Body of pancreas (tissue), 4 donors: ENCODE data around the gene IDH2. TPM values are rescaled to one million over a fixed set of nuclear protein-coding genes. Genes with fewer than 3 reads are reported as not detected.

Experiments
- ATAC-seq: fragments of 150-250 bp; one replicate; pipeline ENCODE4 v1.9.1; 2016
- DNase-seq, 4 donors: peaks; one replicate each; pipeline ENCODE4 v3.0.0-alpha.2; 2019
- H3K27ac ChIP-seq, 4 donors: fragments of 200-600 bp; sonication (generic); 1 replicate in 3 of 4; 2 replicates in 1 of 4; pipeline versions ENCODE4 v1.5.1 to v1.6.1; 2016 to 2019; ENCODE audit warnings: mild to moderate bottlenecking in 1 of 4, mixed read lengths in 1 of 4, moderate library complexity in 1 of 4
- H3K27me3 ChIP-seq, 2 donors: fragments of 200-600 bp; sonication (generic); one replicate each; pipeline ENCODE4 v1.6.0; 2016; ENCODE audit warnings: mild to moderate bottlenecking in 1 of 2
- H3K36me3 ChIP-seq, 2 donors: fragments of 200-600 bp; sonication (generic); replicated peaks in 1 of 2; 2 replicates each; pipeline ENCODE4 v1.5.1; 2016; ENCODE audit warnings: low read depth in 2 of 2; ENCODE audit not compliant: insufficient read depth in 1 of 2
- H3K4me1 ChIP-seq: fragments of 200-600 bp; sonication (generic); one replicate; pipeline ENCODE4 v1.6.0; 2016
- H3K4me3 ChIP-seq, 2 donors: fragments of 200-600 bp; sonication (generic); 1 replicate in 1 of 2; 2 replicates in 1 of 2; pipeline ENCODE4 v1.5.1; 2016 to 2019
- H3K9me3 ChIP-seq, 3 donors: fragments of 200-600 bp; sonication (generic); 1 replicate in 2 of 3; 2 replicates in 1 of 3; pipeline ENCODE4 v1.5.1; 2016
- CTCF ChIP-seq, 7 experiments: fragments of 450-650 bp in 4 of 7; fragments of 200-600 bp in 3 of 7; sonication (generic) in 3 of 7; IDR thresholded peaks; one replicate each; pipeline ENCODE4 v1.5.1; 2016 to 2019; ENCODE audit warnings: antibody characterized with exemption in 7 of 7
- POLR2A ChIP-seq, 3 donors: fragments of 450-650 bp; IDR thresholded peaks; one replicate each; pipeline ENCODE4 v1.6.1; 2016; ENCODE audit warnings: antibody characterized with exemption in 3 of 3, mild to moderate bottlenecking in 2 of 3
- WGBS, 2 donors: methylation state at CpG; one replicate each; pipeline ENCODE4 v1.1.5; 2017; 5-methylcytosine and 5-hydroxymethylcytosine counted together
- intact Hi-C: fragments of 100-400 bp; cut with DNase I; formaldehyde crosslinking; loops from one replicate; pipeline ENCODE4 v1.15.1; 2023
- total RNA-seq, 2 donors: library from RNA; depleted of rRNA; stranded (reverse); fragments of >200 nt; gene quantifications; one replicate each; pipeline ENCODE4 v1.1.0, GENCODE V29; 2016

The IDH2 gene
- total RNA-seq, 2 donors from 2014 or later = 77.5 to 78.6 TPM

DNA sequence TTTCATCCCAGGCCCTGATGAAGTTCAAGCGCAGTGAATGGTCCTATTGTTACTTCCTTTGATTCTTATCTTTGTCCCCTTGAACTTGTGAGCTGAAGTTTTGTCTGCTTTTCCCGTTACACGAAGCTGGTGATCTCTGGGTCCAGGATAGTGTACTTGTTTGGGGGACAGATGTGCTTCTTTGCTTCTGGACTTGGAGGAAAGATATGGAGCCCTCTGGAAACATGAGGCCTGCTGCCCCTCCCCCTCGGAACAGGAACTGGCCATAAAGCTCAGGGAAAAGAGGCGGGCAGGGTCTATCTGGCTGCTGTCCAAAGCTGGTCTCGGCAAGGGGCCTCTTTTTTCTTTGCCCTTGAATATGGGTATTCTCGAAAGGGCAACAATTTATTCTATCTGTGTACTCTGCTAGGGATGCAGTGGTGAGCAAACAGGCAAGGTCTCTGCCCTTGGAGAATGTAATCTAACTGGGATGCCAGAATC lies 47.6 kb downstream of the IDH2 start:
- H3K9me3 ChIP-seq = no peaks in the 10 kb centered on the region
- DNase-seq (no peak), ATAC-seq (peak; percentile 30)
- no peak for TF ChIP-seq POLR2A (IDR thresholded peaks at IDR 0.05)
- no peak for TF ChIP-seq CTCF (IDR thresholded peaks at IDR 0.05)
- H3K4me1 ChIP-seq = peaks cover 34% of the 10 kb centered on the region
- 35 to 38% methylated on average over 7 of the region's 7 CpGs for WGBS, 2 donors
- intact Hi-C loops = no loop called here
- peak overlapping the region; percentile 30 to 78 (median 56) for H3K27ac ChIP-seq
- H3K4me3 ChIP-seq = no peak overlapping the region
- no peaks in the 10 kb centered on the region for H3K36me3 ChIP-seq
- no peaks in the 10 kb centered on the region for H3K27me3 ChIP-seq

GRCh38 chr15:90053685-90054466 lies 48.4 kb downstream of the IDH2 start:
- WGBS, 2 donors = 80 to 85% methylated on average over 13 to 14 of the region's 14 CpGs

GRCh38 chr15:90051874-90052273 lies 50.4 kb downstream of the IDH2 start:
- WGBS, 2 donors = 79 to 85% methylated on average over 5 of the region's 5 CpGs
- Histone ChIP-seq H3K4me3 (no peak overlapping the region), H3K27ac (no peak overlapping the region), H3K4me1 (peaks cover 51% of the 10 kb centered on the region), H3K27me3 (no peaks in the 10 kb centered on the region), H3K36me3 (no peaks in the 10 kb centered on the region), H3K9me3 (no peaks in the 10 kb centered on the region)
- no peak for DNase-seq
- intact Hi-C loops = no loop called here
- ATAC-seq = no peak
- no peak for TF ChIP-seq CTCF (IDR thresholded peaks at IDR 0.05)
- no peak for TF ChIP-seq POLR2A (IDR thresholded peaks at IDR 0.05)

More at GRCh38 chr15:90053685-90054466, 48.4 kb downstream of the IDH2 start:
- H3K36me3 ChIP-seq = no peaks in the 10 kb centered on the region
- intact Hi-C loops = no loop called here
- H3K4me3 ChIP-seq = no peak overlapping the region
- H3K27ac ChIP-seq = peak overlapping the region; percentile 30 to 78 (median 56)
- DNase-seq (no peak), ATAC-seq (no peak)
- no peaks in the 10 kb centered on the region for H3K9me3 ChIP-seq
- H3K27me3 ChIP-seq = no peaks in the 10 kb centered on the region
- peaks cover 31% of the 10 kb centered on the region for H3K4me1 ChIP-seq
- TF ChIP-seq POLR2A (IDR thresholded peaks at IDR 0.05) = no peak
- TF ChIP-seq CTCF (IDR thresholded peaks at IDR 0.05) = no peak

GRCh38 chr15:90049666-90050604 lies 52.3 kb downstream of the IDH2 start:
- Histone ChIP-seq H3K4me1 (peaks cover 61% of the 10 kb centered on the region), H3K36me3 (no peaks in the 10 kb centered on the region), H3K27me3 (no peaks in the 10 kb centered on the region), H3K27ac (peak overlapping the region in 1 of 4 donors; percentile 25), H3K9me3 (no peaks in the 10 kb centered on the region), H3K4me3 (no peak overlapping the region)
- ATAC-seq (no peak), DNase-seq (no peak)
- intact Hi-C loops = no loop called here
- 68 to 85% methylated on average over 14 to 22 of the region's 22 CpGs for WGBS, 2 donors
- TF ChIP-seq CTCF (IDR thresholded peaks at IDR 0.05) = no peak
- TF ChIP-seq POLR2A (IDR thresholded peaks at IDR 0.05) = no peak
